Forelimb muscle (tissue), 1 donor: ENCODE results near the gene TMEM106C. TPM values are rescaled to one million over a fixed set of nuclear protein-coding genes. Genes with fewer than 3 reads are reported as not detected.

ENCODE experiments used
- DNase-seq: peaks from one replicate; pipeline ENCODE4 v3.0.0-alpha.2; 2013; ENCODE audit warnings: low read depth
- polyA plus RNA-seq: library from polyadenylated mRNA; unstranded; fragments of 120-200 nt; gene quantifications from one replicate; pipeline ENCODE4 v1.2.1, GENCODE V29; 2013; ENCODE audit not compliant: insufficient read length

The TMEM106C gene, protein sequence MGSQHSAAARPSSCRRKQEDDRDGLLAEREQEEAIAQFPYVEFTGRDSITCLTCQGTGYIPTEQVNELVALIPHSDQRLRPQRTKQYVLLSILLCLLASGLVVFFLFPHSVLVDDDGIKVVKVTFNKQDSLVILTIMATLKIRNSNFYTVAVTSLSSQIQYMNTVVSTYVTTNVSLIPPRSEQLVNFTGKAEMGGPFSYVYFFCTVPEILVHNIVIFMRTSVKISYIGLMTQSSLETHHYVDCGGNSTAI
- 52.1 TPM for polyA plus RNA-seq

DNA sequence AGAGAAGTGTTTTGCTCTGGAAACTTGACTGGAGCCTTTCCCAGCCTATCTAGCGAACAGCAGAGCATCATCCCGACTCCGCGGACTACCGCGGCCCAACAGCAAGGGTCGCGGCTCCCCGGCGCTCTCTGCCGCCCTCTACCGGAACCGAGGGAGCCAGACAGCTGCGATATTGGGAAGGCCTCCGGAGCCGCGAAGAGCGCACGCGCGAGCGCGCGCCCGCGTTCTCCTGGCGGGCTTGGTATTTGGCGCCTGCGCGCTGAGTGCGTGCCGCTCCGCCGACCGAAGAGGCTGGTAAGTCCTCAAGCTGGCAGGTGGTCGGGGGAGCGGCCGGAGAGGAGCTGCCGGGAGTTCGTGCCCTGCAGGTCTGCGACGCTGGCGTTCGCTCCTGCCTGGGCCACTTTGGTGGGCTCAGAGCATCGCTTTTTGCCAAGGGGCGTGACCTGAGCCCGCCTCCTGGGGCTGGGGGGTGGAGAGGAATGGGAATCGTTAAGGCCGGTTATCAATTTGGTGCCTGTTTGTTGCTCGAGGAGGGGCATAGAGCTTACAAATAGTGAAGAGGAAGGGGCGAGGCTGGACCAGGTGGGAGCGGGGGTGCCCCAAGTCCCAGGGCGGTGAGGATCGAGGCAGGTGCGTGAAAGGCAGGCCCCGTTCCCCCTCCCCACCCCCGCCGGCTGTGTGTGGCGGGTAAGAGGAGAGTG, at the start of gene TMEM106C:
TSS of gene TMEM106C (plus strand) at position 257 of the 701 bp plus-strand sequence. CDS start 641 bp downstream, outside the sequence.
- peak; percentile 87 for DNase-seq

DNA sequence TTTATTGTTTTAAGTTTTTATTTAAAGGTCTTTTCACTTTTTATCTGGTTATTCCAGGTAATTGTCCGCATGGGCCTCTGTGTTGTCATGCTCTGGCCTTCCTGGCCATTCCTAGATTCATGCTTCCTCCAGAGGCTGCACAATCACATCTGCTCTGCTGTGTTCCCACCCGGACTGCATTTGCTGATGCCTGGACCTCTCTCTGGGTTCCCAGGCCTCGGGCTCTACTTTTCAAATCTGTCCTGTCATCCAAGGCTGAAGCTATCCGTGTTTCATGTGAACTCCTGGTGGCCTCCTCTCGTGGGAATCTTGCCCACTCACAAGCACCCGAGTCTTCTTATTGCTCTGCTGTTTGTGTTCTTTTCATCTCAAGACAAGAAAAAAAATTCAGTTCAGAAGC, 42.5 kb upstream of the TMEM106C start:
- no peak for DNase-seq

DNA sequence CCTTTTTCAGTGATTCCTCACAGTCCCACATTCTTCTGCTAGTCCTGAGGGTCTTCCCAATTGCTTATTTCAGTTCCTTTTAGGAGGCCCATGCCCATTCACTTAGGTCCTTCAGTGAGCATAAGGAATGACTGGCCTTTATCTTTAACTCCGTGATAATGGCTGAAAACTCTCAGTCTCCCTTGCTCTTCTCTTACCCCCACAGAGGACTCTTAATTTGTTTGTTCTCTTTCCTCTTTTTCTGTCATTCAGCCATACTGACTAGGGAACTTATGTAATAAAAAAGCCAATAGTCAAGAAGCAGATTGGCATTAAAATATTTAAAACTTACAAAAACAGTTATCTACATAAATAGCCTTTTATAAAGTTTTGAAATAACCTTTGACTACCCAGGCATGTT, 41.5 kb upstream of the TMEM106C start:
- DNase-seq = no peak

DNA sequence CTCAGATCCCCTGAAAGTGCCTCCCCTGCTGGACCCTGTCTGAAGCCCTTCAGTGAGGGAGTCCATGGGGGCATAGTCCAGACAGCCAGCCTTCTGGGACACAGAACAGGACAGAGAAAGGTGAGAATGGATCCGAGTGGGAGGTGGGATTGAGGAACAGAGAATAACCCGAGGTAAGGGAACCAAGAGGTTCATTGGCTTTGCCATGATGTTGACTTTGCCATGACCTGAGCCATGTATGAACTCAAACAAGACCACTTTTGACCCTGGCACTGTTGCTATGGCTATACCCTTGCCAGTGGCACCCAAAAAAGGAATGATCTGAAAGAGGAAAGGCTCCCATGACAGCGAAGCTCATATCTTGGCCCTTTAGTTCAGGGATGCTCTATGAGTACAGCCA, 36.0 kb upstream of the TMEM106C start:
- DNase-seq = no peak

DNA sequence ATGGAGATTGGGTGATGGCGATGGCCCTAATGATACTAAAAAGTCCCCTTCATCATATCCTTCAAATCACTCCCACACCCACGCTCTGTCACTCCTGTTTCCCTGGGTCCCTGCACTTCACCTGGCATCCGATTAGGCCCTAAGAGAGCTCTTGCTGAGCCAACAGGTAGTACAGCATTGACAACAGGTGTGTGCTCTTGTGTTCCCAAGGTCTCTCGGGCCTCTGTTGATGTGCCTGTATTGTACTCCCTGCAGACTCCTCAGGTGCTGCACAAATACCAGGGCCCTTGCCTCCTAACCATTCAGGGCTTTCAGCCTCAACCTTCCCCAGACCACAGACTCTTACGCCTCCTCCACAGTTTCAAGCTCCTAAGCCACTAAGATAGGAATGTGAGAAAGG, 32.8 kb upstream of the TMEM106C start:
- DNase-seq = no peak

DNA sequence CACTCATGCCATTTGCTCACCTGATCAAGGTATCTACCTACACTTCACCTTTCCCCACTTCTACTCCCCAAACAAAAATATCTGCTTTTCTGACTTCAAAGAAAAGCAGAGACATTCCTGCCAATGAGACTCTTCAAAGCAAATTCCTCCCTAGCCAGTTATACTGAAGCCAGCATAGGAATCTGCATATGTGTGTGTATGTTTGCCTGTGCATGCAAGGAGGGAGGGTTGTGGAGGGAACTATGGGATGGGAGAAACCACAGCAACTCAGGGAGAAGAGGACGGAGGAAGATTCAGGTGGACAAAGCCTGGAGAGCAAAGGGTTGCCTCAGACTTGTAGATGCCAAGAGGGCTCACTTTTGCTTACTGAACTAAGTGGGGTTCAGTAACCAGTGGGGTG, 32.2 kb upstream of the TMEM106C start:
- no peak for DNase-seq

DNA sequence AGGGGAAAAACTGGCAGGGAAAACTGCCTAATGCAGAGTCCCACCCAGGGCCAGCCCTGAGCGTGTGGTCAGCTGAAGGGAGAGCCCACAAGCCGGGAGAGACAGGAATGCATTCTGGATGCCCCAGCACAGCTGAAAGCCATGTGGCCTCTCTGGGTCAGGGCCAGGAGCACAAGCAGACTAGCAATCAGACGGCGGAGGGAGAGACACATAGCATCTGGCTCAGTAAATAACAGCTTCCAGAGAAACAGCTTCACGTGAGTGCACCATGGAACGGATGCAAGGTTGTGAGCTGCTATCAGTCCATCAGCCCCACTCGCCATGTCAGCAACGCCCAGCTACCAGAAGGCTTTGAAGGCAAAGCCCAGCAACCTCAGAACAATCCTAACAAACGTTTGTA, 28.2 kb upstream of the TMEM106C start:
- peak; percentile 24 for DNase-seq

DNA sequence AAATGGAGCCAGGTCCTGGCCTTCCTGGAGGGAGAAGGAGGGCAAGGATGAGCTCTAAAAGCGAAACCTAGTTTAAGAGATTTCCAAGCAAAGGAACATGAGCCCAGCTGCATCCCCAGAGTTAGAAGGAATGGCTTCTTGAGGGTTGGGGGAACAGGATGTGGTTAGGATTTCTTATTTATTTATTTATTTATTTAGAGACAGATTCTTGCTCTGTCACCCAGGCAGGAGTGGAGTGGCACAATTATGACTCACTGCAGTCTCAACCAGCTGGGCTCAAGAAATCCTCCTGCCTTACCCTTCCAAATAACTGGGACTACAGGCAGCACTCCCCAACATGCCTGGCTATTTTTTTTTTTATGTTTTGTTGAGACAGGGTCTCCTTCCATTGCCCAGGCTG, 25.3 kb upstream of the TMEM106C start:
- DNase-seq = no peak

DNA sequence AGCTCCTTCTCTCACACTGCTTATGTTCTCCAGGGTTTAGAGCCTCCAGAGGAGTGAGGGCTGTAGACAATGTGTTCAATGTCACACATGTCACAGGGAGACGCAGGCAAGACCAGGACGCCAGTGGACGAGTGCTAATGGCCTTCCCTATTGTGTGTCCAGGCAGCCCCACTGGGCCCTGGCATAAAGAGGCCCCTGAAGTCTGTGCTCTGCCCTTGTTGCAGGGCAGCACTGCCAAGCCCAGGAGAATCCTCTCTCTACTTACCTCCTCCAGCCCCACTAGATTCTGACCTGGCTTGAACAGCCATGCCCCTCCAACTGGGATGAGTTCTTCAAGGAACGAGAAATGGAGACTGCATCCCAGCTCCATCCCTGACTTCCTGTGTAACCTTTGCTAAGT, 24.8 kb upstream of the TMEM106C start:
- no peak for DNase-seq

DNA sequence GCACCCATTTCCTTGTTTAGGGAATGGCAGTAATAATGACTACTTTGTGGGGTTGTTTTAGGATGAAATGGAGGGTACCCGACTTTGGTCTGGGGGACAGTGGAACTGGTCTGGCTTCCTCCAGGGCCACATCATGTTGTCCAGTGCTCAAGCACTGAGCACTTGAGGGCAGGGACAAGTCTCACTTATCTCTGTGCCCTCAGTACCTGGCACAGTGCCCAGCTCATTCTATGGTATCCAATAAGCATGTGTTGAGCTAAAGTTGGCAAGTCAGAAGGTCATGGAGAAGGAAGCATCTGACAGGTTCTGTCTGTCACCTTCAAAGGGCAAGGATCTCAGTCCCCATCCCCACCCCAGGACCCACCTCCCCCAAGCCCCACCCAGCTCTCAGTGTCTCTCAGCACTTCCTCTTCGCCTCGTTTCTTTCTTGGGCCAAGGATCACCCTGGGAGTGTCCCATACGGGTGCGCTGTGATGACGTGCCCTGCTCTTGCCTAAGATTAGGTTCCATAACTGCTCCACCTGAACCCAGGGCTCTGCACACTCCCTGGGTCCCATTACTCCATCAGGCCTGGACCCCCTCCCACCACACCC, 24.3 kb upstream of the TMEM106C start:
- DNase-seq = no peak

DNA sequence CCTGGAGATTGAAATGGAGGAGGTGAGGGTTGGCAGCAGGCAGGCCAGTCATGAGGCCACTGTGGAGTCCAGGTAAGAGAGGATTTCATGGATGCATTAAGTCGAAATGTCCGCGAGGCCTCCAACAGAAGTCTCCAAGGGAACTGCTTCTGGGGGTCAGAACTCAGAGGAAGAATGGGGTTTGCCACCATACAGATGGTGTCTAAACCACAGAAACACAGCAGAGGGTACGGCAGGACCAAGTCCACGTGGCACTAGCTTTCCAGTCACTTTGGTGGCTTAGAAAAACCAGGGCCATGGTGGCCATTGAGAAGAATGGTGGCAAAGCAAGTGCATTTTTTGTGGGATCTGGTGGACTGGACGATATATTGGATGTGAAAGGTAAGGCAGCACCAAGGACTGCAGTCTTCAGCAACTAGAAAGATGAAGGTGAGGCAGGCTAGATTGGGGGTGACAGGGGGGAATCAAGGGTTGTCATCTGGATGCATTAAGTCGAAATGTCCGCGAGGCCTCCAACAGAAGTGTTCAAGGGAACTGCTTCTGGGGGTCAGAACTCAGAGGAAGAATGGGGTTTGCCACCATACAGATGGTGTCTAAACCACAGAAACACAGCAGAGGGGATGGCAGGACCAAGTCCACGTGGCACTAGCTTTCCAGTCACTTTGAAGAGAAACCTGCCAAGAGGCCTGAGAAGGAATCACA, 22.5 kb upstream of the TMEM106C start:
- DNase-seq = no peak

DNA sequence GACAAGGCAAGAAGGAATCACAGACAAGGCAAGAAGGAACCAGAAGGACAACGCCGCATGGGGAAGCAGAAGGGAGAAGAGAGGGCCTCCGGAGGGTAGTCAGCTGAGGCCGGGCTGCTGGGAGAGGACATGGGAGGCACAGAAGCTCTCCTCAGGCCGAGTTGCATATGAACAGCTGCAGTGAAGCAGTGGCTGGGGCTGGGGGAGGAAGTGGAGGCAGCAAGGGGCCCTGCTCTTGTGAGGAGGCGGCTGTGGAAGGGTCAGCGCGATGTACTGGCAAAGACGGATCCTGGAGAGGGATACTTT, 22.0 kb upstream of the TMEM106C start:
- DNase-seq = no peak

DNA sequence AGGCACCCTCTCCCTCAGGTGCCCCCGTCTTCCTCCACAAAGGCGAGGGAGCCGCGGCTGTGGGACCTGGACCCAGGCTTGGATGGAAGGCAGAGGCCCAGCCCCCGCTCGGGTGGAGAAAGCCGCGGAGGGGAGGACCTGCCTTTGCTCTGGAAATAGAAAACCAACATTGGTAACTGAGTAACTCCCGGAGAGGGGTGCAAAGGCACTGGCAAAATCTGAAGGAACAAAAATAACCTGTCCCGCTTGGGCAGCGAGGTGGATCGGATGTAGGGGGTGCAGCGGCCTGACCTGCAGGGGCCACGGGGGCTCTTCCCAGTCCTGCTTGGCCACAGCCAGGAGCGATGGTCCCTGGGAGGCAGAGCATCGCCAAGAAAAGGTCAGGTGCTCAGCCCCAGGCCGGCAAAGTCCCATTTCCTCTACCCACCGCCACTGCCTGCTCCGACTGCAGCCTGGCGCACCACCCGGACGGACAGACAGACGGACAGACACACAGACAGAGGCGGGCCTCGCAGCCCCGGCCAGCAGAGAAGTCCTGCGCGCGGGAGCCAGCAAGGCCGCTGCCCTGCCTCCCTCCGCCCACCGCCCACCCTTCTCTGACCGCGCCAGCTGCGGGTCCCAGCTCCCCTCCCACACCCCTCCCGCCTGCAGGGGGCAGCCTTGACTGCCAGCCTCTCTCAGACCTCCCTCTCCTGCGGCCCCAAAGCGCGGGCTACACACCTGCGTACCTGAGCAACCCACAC, 21.4 kb upstream of the TMEM106C start:
- no peak for DNase-seq

DNA sequence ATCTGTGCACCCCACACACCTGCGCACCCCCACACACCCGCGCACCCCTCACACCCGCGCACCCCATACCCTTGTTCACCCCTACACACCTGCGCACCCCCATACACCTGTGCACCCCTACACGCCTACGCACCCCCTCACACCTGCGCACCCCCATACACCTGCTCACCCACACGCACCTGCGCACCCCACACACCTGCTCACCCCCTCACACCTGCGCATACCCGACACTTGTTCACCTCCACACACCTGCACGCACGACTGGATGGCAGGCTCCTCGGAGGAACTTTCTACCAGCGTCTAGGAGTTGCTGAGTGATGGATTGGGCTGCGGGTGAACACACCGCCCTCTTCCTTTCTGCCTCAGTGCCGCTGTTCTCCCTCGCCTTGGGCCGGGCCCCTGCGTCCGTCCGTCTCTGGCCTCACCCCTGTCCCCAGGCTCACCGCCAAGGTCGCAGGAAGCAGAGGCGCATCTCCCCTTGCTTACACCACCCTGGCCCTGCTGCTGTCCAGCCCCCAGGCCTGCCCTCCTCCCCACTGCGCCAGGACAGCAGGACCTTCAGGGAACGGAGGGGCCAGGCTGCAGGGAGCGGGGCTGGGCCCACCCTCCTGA, 20.7 kb upstream of the TMEM106C start:
- no peak for DNase-seq

DNA sequence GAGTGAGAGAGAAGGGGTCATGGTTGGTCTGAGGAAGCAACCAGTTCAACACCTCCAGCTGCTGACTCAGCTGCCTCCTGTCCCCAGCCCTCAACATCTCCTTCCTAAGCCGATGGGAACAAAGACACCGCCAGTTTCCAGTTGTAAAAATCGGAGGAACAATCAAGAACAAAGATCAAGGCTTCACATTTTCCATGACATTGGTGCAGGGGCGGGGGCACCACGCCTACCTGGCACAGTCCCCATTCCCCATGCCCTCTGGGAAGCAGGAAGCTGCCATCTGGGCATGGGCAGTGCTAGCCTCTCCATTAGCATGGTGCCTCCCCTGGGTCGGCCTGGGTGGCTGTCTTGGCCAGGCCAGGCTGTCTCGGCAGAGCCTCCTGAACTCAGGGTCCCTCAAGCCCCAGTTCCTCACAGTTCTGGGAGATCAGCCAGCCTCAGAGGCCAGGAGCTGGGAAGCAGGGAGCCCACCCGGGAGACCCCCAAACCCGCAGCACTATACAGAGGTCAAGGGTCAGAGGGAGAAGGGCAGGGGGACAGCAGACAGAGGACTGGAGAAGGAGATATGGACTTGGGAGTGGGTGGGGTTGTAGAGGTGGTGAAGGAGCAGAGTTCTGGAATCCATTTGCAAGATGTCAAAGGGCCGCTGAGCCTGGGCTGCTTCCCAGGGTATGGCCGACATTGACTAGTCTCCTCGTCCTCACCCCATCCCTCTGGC, 19.6 kb upstream of the TMEM106C start:
- no peak for DNase-seq

DNA sequence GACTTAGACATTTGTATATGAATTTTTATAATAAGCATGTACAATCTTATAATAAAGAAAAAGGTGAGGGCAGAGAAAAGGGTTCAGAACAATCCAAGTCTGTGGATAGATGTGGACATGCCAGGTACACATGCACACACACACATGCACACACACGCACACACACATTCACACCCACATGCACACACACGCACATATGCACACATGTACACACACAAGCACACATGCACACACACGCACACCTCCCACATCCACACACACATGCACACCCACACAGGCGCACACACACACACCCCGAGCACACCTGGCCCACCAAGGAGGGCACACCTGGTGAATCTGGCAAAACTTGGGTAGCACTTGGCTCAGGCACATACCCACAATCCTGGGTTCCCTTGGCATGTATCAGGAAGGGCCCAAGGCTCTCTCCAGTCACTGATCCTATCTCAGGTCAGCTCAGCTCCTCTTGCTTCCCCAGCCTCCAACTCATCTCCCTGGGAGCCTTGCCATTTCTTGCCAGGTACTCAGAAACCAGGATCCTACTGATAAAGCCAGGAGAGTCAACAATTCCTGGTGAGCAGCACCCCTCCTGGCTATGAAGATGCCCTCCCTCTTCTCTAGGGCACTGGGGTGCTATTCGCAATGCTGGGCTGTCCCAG, 18.6 kb upstream of the TMEM106C start:
- no peak for DNase-seq

DNA sequence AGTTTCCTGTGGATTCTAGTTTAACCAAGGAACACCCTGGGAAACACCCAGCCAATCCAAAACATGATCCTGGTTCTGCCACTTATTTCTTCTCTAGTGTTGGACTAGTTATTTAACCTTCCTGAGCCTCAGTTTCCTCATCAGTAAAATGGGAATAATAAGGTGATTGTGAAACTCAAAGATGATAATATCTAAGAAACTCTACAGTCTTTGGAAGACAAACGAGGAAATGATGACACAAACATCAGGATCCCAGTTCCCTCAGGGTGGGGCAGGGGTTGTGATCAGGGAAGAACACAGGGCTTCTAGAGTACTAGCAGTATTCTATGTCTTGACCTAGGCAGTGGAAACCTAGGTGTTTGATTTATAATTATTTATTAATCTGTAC, 18.1 kb upstream of the TMEM106C start:
- no peak for DNase-seq

DNA sequence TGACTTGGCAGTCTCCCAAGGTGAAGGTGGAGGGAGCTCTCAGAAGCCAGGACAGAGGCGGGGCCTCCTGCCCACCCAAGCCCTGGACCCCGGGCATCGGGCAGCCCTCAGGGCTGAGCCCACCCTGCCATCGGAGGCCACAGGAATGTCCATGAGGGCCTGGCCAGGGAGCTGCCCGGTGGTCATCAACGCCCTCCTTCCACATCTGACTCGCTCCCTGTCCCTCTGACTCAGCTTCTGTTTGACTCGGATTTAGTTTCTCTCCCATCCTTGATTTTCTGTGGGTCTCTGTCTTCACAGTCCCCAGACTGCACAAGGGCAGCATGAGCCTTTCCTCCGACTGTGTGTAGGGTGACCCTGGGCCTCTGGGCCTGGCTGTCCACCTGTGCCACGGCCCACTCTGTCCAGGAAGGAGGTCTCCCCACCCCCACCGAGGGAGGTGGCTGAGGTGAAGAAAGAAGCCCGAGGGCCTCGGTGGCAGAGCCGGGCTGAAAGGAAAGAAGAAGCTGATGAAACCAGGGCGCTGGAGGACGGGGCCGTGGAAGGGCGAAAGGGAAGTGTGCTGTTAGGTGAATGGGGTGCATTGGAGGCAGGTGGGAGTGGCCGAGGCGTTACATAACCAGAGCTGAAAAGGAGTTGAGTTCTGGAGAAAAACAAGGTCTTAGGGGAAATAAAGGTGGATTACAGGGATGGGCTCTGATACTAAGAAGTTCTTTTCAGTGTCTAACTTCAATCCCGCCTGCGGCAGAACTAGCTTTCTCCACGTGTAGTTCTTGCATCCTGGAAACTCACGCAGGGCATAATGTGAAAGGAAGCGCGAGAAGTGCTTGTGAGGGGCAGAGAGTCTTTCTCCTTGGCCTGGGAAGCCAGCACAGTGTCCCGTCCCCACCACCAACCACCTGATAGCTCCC, 16.7 kb upstream of the TMEM106C start:
- DNase-seq = no peak

DNA sequence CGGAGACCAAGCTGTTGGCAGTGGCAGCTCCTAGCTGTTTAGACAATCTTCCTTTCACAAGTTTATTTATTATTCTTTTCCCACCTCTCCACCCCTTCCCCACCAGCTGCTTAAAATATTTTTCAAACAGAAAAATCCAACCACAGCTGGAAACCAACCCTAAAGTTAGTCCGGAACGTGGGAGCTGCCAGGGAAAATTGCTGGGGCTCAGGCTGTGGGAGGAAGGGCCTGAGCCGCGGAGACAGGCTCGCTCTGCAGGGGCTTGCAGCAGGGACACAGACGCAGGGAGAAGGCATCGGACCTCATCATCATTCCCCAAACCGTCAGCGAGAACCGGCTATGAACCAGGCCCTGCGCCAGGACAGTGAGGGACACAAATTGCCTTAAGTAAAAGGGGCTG, 16.1 kb upstream of the TMEM106C start:
- no peak for DNase-seq
